AG09309 (cell line): ENCODE data around the gene NKX6-2.

Experiments
- DNase-seq: peaks from one replicate; pipeline ENCODE4 v3.0.0-alpha.2; 2010; ENCODE audit warnings: low read depth
- H3K4me3 ChIP-seq: 2 replicates; pipeline ENCODE4 v1.5.1; 2011; ENCODE audit warnings: mild to moderate bottlenecking, low read depth, low read length, moderate library complexity; ENCODE audit not compliant: control insufficient read depth
- CTCF ChIP-seq: IDR thresholded peaks from 2 replicates; pipeline ENCODE4 v1.5.1; 2011; ENCODE audit warnings: mild to moderate bottlenecking, low read depth, low read length, inconsistent platforms; ENCODE audit not compliant: insufficient read depth, control insufficient read depth; ENCODE audit errors: missing control alignments

Gene NKX6-2

GRCh38 chr10:132754071-132754470 lies 31.9 kb downstream of the NKX6-2 start:
- no peak for DNase-seq
- TF ChIP-seq CTCF: no peak
- no peak overlapping the region for H3K4me3 ChIP-seq

GRCh38 chr10:132753596-132753995 lies 32.4 kb downstream of the NKX6-2 start:
- no peak overlapping the region for H3K4me3 ChIP-seq
- no peak for TF ChIP-seq CTCF
- DNase-seq: no peak

- DNase-seq: no peak
- no peak overlapping the region for H3K4me3 ChIP-seq
- TF ChIP-seq CTCF: no peak
Measured at GRCh38 chr10:132752961-132753360, 33.0 kb downstream of the NKX6-2 start.

GRCh38 chr10:132752378-132752777 lies 33.6 kb downstream of the NKX6-2 start:
- no peak for TF ChIP-seq CTCF
- H3K4me3 ChIP-seq: no peak overlapping the region
- DNase-seq: no peak

GRCh38 chr10:132750936-132751335 lies 35.0 kb downstream of the NKX6-2 start:
- TF ChIP-seq CTCF: no peak

GRCh38 chr10:132749371-132749795 lies 36.6 kb downstream of the NKX6-2 start:
- H3K4me3 ChIP-seq: no peak overlapping the region
- no peak for DNase-seq
- no peak for TF ChIP-seq CTCF

More at GRCh38 chr10:132750936-132751335, 35.0 kb downstream of the NKX6-2 start:
- no peak for DNase-seq
- no peak overlapping the region for H3K4me3 ChIP-seq
